Loucy (cell line): Measurements from ENCODE around the gene RASGRP3.

ENCODE experiments used
- CTCF ChIP-seq: fragments of 200-600 bp; sonication (generic); conservative IDR thresholded peaks from 2 replicates; pipeline ENCODE4 v1.5.1; 2014; ENCODE audit warnings: mild to moderate bottlenecking, antibody characterized with exemption, low read length
- EZH2phosphoT487 ChIP-seq: fragments of 200-600 bp; IDR thresholded peaks from 2 replicates; pipeline ENCODE4 v1.6.1; 2018; ENCODE audit warnings: antibody characterized with exemption, mild to moderate bottlenecking, moderate library complexity, borderline replicate concordance

GRCh38 chr2:33500177-33500576 is 23.7 kb downstream of the RASGRP3 start:
- TF ChIP-seq CTCF, result no peak
- no peak for TF ChIP-seq EZH2phosphoT487
